HEK293T (cell line): ENCODE data around the gene HCRTR1.
"Not testable (repeated sequence)": the region's sequence is repeated elsewhere in the genome, so short reads cannot be mapped to it uniquely, and the experiment has no call there.

Experiments
- CTCF ChIA-PET: fragments of 350-600 bp; formaldehyde crosslinking; extraction: SDS; loops from one replicate; lab custom pipeline; 2021; ENCODE audit warnings: antibody characterized with exemption, inconsistent platforms; lab: Yijun Ruan, JAX
- POLR2A ChIA-PET: fragments of 350-600 bp; formaldehyde crosslinking; extraction: SDS; loops from one replicate; lab custom pipeline; 2020; ENCODE audit warnings: antibody characterized with exemption, inconsistent platforms; lab: Yijun Ruan, JAX
- DNase-seq: peaks from one replicate; pipeline ENCODE4 v3.0.0; 2012; ENCODE audit warnings: mixed read lengths; ENCODE audit errors: extremely low spot score
- ARNT ChIP-seq: fragments of 450-650 bp; IDR thresholded peaks from 2 replicates; pipeline ENCODE4 v1.6.1; 2017; ENCODE audit warnings: mild to moderate bottlenecking
- CTBP1 ChIP-seq: fragments of 450-650 bp; IDR thresholded peaks from 2 replicates; pipeline ENCODE4 v1.6.1; 2016; ENCODE audit warnings: borderline replicate concordance
- ELF4 ChIP-seq: fragments of 450-650 bp; IDR thresholded peaks from 2 replicates; pipeline ENCODE4 v1.6.1; 2017; ENCODE audit warnings: antibody characterized with exemption
- FOXA1 ChIP-seq: fragments of 450-650 bp; IDR thresholded peaks from 2 replicates; pipeline ENCODE4 v1.6.1; 2016; ENCODE audit warnings: mild to moderate bottlenecking
- FOXM1 ChIP-seq: fragments of 450-650 bp; IDR thresholded peaks from 2 replicates; pipeline ENCODE4 v1.6.1; 2017; ENCODE audit warnings: mild to moderate bottlenecking, borderline replicate concordance
- HDGF ChIP-seq: fragments of 450-650 bp; IDR thresholded peaks from 2 replicates; pipeline ENCODE4 v1.6.1; 2017; ENCODE audit warnings: antibody characterized with exemption, borderline replicate concordance
- L3MBTL2 ChIP-seq: fragments of 450-650 bp; conservative IDR thresholded peaks from 2 replicates; pipeline ENCODE4 v1.6.1; 2016; ENCODE audit warnings: mild to moderate bottlenecking
- LEF1 ChIP-seq: fragments of 450-650 bp; IDR thresholded peaks from 2 replicates; pipeline ENCODE4 v1.6.1; 2017; ENCODE audit warnings: mild to moderate bottlenecking, borderline replicate concordance
- NFRKB ChIP-seq: fragments of 450-650 bp; IDR thresholded peaks from 2 replicates; pipeline ENCODE4 v1.6.1; 2016; ENCODE audit warnings: mild to moderate bottlenecking, moderate library complexity
- PKNOX1 ChIP-seq: fragments of 450-650 bp; IDR thresholded peaks from 2 replicates; pipeline ENCODE4 v1.6.1; 2016
- SP1 ChIP-seq: fragments of 450-650 bp; IDR thresholded peaks from 2 replicates; pipeline ENCODE4 v1.6.1; 2017
- SUZ12 ChIP-seq: fragments of 450-650 bp; IDR thresholded peaks from 2 replicates; pipeline ENCODE4 v1.6.1; 2016; ENCODE audit warnings: mild to moderate bottlenecking
- TARDBP ChIP-seq: fragments of 450-650 bp; IDR thresholded peaks from 2 replicates; pipeline ENCODE4 v1.6.1; 2016
- ZNF384 ChIP-seq: fragments of 450-650 bp; IDR thresholded peaks from 2 replicates; pipeline ENCODE4 v1.6.1; 2016

HCRTR1 gene

GRCh38 chr1:31583995-31584868, 33.3 kb upstream of the HCRTR1 start:
- TF ChIP-seq SP1: no peak
- TF ChIP-seq SUZ12: no peak
- no peak for TF ChIP-seq FOXA1
- no peak for TF ChIP-seq HDGF
- DNase-seq: peak; percentile 61
- CTCF ChIA-PET: interaction anchor here (0.6 kb wide), 1 partner anchor 506 kb away, joined by 5 read pairs; no protein-coding TSS in a partner anchor

GRCh38 chr1:31584869-31585735, 32.4 kb upstream of the HCRTR1 start:
- DNase-seq: peak; percentile 6
- POLR2A ChIA-PET: no interaction called here
- CTCF ChIA-PET: interaction anchor here (0.6 kb wide), 1 partner anchor 507 kb away, joined by 5 read pairs; no protein-coding TSS in a partner anchor

More at GRCh38 chr1:31583995-31584868, 33.3 kb upstream of the HCRTR1 start:
- POLR2A ChIA-PET: no interaction called here

GRCh38 chr1:31585736-31586365, 31.6 kb upstream of the HCRTR1 start:
- no peak for DNase-seq
- ChIA-PET POLR2A (no interaction called here), CTCF (no interaction called here)
- no peak for TF ChIP-seq CTBP1

More at GRCh38 chr1:31584869-31585735, 32.4 kb upstream of the HCRTR1 start:
- TF ChIP-seq FOXA1 (no peak), L3MBTL2 (no peak), ZNF384 (no peak), HDGF (no peak), PKNOX1 (no peak), LEF1 (no peak), NFRKB (no peak), ARNT (no peak)

- ChIA-PET CTCF (interaction anchor here (0.6 kb wide), 1 partner anchor 137 kb away, joined by 3 read pairs; no protein-coding TSS in a partner anchor), POLR2A (no interaction called here)
- TF ChIP-seq CTBP1 (no peak), PKNOX1 (no peak), ELF4 (no peak), ZNF384 (no peak), TARDBP (no peak), FOXM1 (no peak), NFRKB (no peak), SP1 (no peak)
- DNase-seq: no peak
Observed at GRCh38 chr1:31586376-31587327, 30.8 kb upstream of the HCRTR1 start.

- DNase-seq, POLR2A ChIA-PET: not testable (repeated sequence)
- CTCF ChIA-PET: interaction anchor here (0.8 to 1.1 kb wide), 4 partner anchors 8 to 31 kb away, joined by 3 to 4 read pairs (median 4); no protein-coding TSS in a partner anchor
Observed at GRCh38 chr1:31587328-31587699, 30.2 kb upstream of the HCRTR1 start.

GRCh38 chr1:31587720-31588423, 29.6 kb upstream of the HCRTR1 start:
- POLR2A ChIA-PET: no interaction called here
- TF ChIP-seq L3MBTL2 (no peak), HDGF (no peak), ELF4 (no peak), LEF1 (no peak), ARNT (no peak)
- CTCF ChIA-PET: interaction anchor here (0.8 to 1.1 kb wide), 4 partner anchors 9 to 31 kb away, joined by 3 to 4 read pairs (median 4); no protein-coding TSS in a partner anchor
- DNase-seq: peak; percentile 79
